Glutamatergic neuron (in vitro differentiated cells): ENCODE results near the gene ZNF410. TPM values are rescaled to one million over a fixed set of nuclear protein-coding genes. Genes with fewer than 3 reads are reported as not detected.

ENCODE experiments used
- DNase-seq: peaks from one replicate; pipeline ENCODE4 v3.0.0; 2022
- H3K27ac Mint-ChIP-seq: one replicate; pipeline ENCODE4 v1.8.0; 2020; ENCODE audit warnings: mild to moderate bottlenecking, mixed read lengths, inconsistent platforms; ENCODE audit not compliant: unreplicated experiment
- H3K27me3 Mint-ChIP-seq: one replicate; pipeline ENCODE4 v1.8.0; 2020; ENCODE audit warnings: mild to moderate bottlenecking, moderate library complexity, mixed read lengths, inconsistent platforms; ENCODE audit not compliant: unreplicated experiment
- H3K36me3 Mint-ChIP-seq: one replicate; pipeline ENCODE4 v1.8.0; 2020; ENCODE audit warnings: mild to moderate bottlenecking, mixed read lengths, inconsistent platforms; ENCODE audit not compliant: unreplicated experiment
- H3K4me1 Mint-ChIP-seq: one replicate; pipeline ENCODE4 v1.8.0; 2020; ENCODE audit warnings: mild to moderate bottlenecking, low read depth, mixed read lengths, inconsistent platforms; ENCODE audit not compliant: unreplicated experiment
- H3K4me3 Mint-ChIP-seq: one replicate; pipeline ENCODE4 v1.8.0; 2020; ENCODE audit warnings: mild to moderate bottlenecking, mixed read lengths, inconsistent platforms; ENCODE audit not compliant: unreplicated experiment
- H3K9me3 Mint-ChIP-seq: one replicate; pipeline ENCODE4 v1.8.0; 2020; ENCODE audit warnings: mild to moderate bottlenecking, moderate library complexity, mixed read lengths, inconsistent platforms; ENCODE audit not compliant: unreplicated experiment
- total RNA-seq: library from RNA; stranded (reverse); fragmentation: NEBNext Ultra II Directional; extraction: Animal tissue kit (Norgen Biotek cat#: 25700); gene quantifications from one replicate; pipeline ENCODE4 v1.2.1, GENCODE V29; 2021; ENCODE audit not compliant: unreplicated experiment
- TF ChIP-seq, protein P1 (sequence below): fragments of 200-600 bp; sonication (generic); IDR thresholded peaks from one replicate; pipeline ENCODE4 v1.5.0; 2021; ENCODE audit not compliant: partially characterized antibody, unreplicated experiment

Gene ZNF410
- total RNA-seq, 1 donor from 2014 or later = 50.7 TPM

DNA sequence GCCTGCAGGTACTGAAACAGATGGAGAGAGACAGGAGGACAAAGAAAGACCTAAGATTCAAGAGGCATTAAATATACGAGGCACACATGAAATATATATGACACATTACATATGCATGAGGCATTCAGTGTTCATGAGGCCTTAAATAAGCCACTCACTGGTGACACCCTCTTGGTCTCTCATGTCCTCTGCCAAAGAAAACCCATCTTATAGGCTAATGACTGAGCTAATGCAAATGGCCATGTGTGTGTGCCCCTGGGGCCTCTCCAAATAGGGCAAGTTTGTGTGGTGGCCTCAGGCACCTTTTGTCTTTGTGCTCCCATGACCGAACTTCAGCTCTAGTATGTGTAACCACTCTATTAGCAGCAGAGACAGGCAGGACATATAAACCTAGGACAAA lies 82.2 kb downstream of the ZNF410 start:
- H3K27me3 Mint-ChIP-seq = peaks cover 2% of the 10 kb centered on the region

DNA sequence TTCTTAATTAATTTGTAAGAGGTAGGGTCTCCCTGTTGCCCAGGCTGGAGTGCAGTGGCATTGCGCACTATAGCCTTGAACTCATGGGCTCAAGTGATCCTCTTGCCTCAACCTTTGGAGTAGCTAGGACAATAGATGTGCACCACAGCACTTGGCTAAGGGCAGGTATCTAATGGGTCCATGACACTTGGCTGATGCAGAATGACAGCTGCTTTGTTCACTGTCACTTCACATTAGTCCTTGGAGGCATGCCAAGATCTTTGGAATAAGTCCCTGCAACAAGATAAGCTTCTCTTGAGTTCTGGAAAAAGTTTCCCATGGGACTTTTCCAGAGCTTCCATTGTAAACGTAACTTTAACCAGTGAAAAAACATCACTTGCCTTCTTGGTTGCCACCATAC lies 86.8 kb downstream of the ZNF410 start:
- Mint-ChIP-seq H3K4me1 (peaks cover 3% of the 10 kb centered on the region), H3K9me3 (no peaks in the 10 kb centered on the region), H3K4me3 (no peak overlapping the region), H3K27ac (no peak overlapping the region), H3K36me3 (no peaks in the 10 kb centered on the region), H3K27me3 (peaks cover 2% of the 10 kb centered on the region)
- TF ChIP-seq, protein P1, sequence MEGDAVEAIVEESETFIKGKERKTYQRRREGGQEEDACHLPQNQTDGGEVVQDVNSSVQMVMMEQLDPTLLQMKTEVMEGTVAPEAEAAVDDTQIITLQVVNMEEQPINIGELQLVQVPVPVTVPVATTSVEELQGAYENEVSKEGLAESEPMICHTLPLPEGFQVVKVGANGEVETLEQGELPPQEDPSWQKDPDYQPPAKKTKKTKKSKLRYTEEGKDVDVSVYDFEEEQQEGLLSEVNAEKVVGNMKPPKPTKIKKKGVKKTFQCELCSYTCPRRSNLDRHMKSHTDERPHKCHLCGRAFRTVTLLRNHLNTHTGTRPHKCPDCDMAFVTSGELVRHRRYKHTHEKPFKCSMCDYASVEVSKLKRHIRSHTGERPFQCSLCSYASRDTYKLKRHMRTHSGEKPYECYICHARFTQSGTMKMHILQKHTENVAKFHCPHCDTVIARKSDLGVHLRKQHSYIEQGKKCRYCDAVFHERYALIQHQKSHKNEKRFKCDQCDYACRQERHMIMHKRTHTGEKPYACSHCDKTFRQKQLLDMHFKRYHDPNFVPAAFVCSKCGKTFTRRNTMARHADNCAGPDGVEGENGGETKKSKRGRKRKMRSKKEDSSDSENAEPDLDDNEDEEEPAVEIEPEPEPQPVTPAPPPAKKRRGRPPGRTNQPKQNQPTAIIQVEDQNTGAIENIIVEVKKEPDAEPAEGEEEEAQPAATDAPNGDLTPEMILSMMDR = no peak
- no peak for DNase-seq

More for the DNA sequence above, 82.2 kb downstream of the ZNF410 start:
- Mint-ChIP-seq H3K4me1 (peaks cover 3% of the 10 kb centered on the region), H3K4me3 (no peak overlapping the region), H3K36me3 (no peaks in the 10 kb centered on the region), H3K9me3 (no peaks in the 10 kb centered on the region), H3K27ac (peak overlapping the region; percentile 43)
- no peak for DNase-seq
- TF ChIP-seq, protein P1 = no peak

DNA sequence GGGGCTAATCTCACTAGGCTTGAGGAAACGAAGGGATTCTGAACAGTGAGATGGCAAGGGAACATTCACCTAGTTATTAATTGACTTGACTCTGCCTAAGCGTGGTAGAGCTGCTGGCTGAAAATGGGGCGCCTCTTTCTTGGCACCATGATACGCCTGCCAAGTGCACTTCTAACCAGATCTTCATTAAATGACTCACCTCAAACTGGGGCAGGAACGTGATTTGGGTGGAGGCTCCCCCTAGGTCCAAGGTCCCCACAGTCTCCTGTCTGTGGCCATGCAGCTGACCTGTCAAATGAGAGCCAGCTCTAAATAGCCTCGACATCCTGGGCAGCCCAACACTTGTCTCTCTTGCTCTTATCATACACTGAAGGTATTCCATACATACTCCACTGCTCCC lies 89.5 kb downstream of the ZNF410 start:
- no peak for DNase-seq
- Mint-ChIP-seq H3K4me1 (no peaks in the 10 kb centered on the region), H3K9me3 (no peaks in the 10 kb centered on the region), H3K27ac (no peak overlapping the region), H3K4me3 (no peak overlapping the region), H3K36me3 (no peaks in the 10 kb centered on the region), H3K27me3 (no peaks in the 10 kb centered on the region)
- TF ChIP-seq, protein P1 = no peak

DNA sequence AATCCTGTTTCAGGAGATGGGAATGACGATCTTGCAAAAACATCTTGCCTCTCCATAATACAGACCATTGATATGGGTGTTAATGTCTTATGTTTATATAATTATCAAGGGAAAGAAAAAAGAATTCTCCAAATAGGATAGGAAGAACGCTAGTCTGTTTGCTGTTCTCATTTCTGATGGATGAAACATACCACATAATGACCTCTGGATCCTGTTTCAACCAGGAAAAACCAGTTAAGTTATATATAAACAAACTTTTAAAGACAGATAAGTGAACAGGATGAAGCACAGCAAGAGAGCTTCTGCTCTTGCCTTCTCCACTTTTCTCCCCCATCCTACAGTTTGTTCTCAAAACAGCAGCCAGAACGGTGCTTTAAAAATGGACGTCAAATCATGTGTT lies 91.2 kb downstream of the ZNF410 start:
- Mint-ChIP-seq H3K9me3 (no peaks in the 10 kb centered on the region), H3K27ac (no peak overlapping the region), H3K27me3 (no peaks in the 10 kb centered on the region), H3K36me3 (no peaks in the 10 kb centered on the region), H3K4me1 (no peaks in the 10 kb centered on the region), H3K4me3 (no peak overlapping the region)
- DNase-seq = no peak
- TF ChIP-seq, protein P1 = no peak

Other genes with a start within 250 kb of the ZNF410 start
- gene DNAL1, start 241.9 kb upstream of the ZNF410 start, total RNA-seq = 18.5 TPM
- gene PNMA1, start 172.5 kb upstream of the ZNF410 start, total RNA-seq = 145 TPM
- 8.7 TPM for gene PTGR2, start 35.0 kb upstream of the ZNF410 start, total RNA-seq
- gene FAM161B, start 63.2 kb downstream of the ZNF410 start, total RNA-seq = 2.8 TPM
- 13.7 TPM for gene COQ6, start 63.4 kb downstream of the ZNF410 start, total RNA-seq
- 7.8 TPM for gene ENTPD5, start 132.4 kb downstream of the ZNF410 start, total RNA-seq
- gene BBOF1, start 132.5 kb downstream of the ZNF410 start, total RNA-seq = 0.91 TPM
- gene ALDH6A1, start 197.6 kb downstream of the ZNF410 start, total RNA-seq = 8.6 TPM
- 4.5 TPM for gene LIN52, start 198.1 kb downstream of the ZNF410 start, total RNA-seq